ENCODE results near the gene NLRP13. TPM values are rescaled to one million over a fixed set of nuclear protein-coding genes. Genes with fewer than 3 reads are reported as not detected.

Gene NLRP13
- total and polyA plus RNA-seq, 2 experiments from 2014 or later: not detected

- Histone ChIP-seq H3K27me3 (no peaks in the 10 kb centered on the region), H3K27ac (no peak overlapping the region), H3K9me3 (ENCODE audit: low read depth) (no peaks in the 10 kb centered on the region), H3K4me1 (ENCODE audit: low read depth) (no peaks in the 10 kb centered on the region), H3K4me3 (no peak overlapping the region), H3K36me3 (no peaks in the 10 kb centered on the region)
- no peak for DNase-seq (ENCODE audit: low read depth in 1 of 2, low spot score in 1 of 2)
- no peak for TF ChIP-seq CTCF (IDR thresholded peaks at IDR 0.05; ENCODE audit: low read depth, low read length)
These were observed 30.6 kb downstream of the NLRP13 start for GRCh38 chr19:55901369-55902079.

- H3K4me1 ChIP-seq (ENCODE audit: low read depth): no peaks in the 10 kb centered on the region
- H3K36me3 ChIP-seq: no peaks in the 10 kb centered on the region
- no peaks in the 10 kb centered on the region for H3K27me3 ChIP-seq
- H3K4me3 ChIP-seq: no peak overlapping the region
- H3K9me3 ChIP-seq (ENCODE audit: low read depth): no peaks in the 10 kb centered on the region
- DNase-seq (ENCODE audit: low read depth in 1 of 2, low spot score in 1 of 2): no peak
- no peak for TF ChIP-seq CTCF (IDR thresholded peaks at IDR 0.05; ENCODE audit: low read depth, low read length)
- H3K27ac ChIP-seq: no peak overlapping the region
These were observed 33.2 kb downstream of the NLRP13 start for GRCh38 chr19:55898911-55899310.

- TF ChIP-seq CTCF (IDR thresholded peaks at IDR 0.05; ENCODE audit: low read depth, low read length): no peak
- Histone ChIP-seq H3K4me1 (ENCODE audit: low read depth) (no peaks in the 10 kb centered on the region), H3K27ac (no peak overlapping the region), H3K36me3 (no peaks in the 10 kb centered on the region), H3K4me3 (no peak overlapping the region), H3K27me3 (no peaks in the 10 kb centered on the region), H3K9me3 (ENCODE audit: low read depth) (peaks cover 2% of the 10 kb centered on the region)
- no peak for DNase-seq (ENCODE audit: low read depth in 1 of 2, low spot score in 1 of 2)
These were observed 49.5 kb downstream of the NLRP13 start for GRCh38 chr19:55882626-55883025.

GRCh38 chr19:55877211-55877610, 54.9 kb downstream of the NLRP13 start:
- Histone ChIP-seq H3K4me1 (ENCODE audit: low read depth) (no peaks in the 10 kb centered on the region), H3K36me3 (no peaks in the 10 kb centered on the region), H3K4me3 (no peak overlapping the region), H3K27ac (no peak overlapping the region), H3K9me3 (ENCODE audit: low read depth) (peaks cover 2% of the 10 kb centered on the region), H3K27me3 (no peaks in the 10 kb centered on the region)
- DNase-seq (ENCODE audit: low read depth in 1 of 2, low spot score in 1 of 2): no peak
- TF ChIP-seq CTCF (IDR thresholded peaks at IDR 0.05; ENCODE audit: low read depth, low read length): no peak

- no peak overlapping the region for H3K4me3 ChIP-seq
- no peaks in the 10 kb centered on the region for H3K9me3 ChIP-seq (ENCODE audit: low read depth)
- no peak for DNase-seq (ENCODE audit: low read depth in 1 of 2, low spot score in 1 of 2)
- H3K27me3 ChIP-seq: no peaks in the 10 kb centered on the region
- H3K4me1 ChIP-seq (ENCODE audit: low read depth): no peaks in the 10 kb centered on the region
- no peaks in the 10 kb centered on the region for H3K36me3 ChIP-seq
- no peak for TF ChIP-seq CTCF (IDR thresholded peaks at IDR 0.05; ENCODE audit: low read depth, low read length)
- no peak overlapping the region for H3K27ac ChIP-seq
These were observed 61.4 kb downstream of the NLRP13 start for GRCh38 chr19:55870736-55871135.
